Measurements from ENCODE around the gene GRAMD2B.

Gene GRAMD2B

GRCh38 chr5:126540631-126541030 is 117.4 kb downstream of the GRAMD2B start:
- no peak for DNase-seq (ENCODE audit: low read depth)

GRCh38 chr5:126542441-126542840 is 119.2 kb downstream of the GRAMD2B start:
- DNase-seq (ENCODE audit: low read depth): no peak

GRCh38 chr5:126543009-126543408 is 119.8 kb downstream of the GRAMD2B start:
- DNase-seq (ENCODE audit: low read depth): no peak

- DNase-seq (ENCODE audit: low read depth): no peak
Measured at GRCh38 chr5:126543660-126544059, 120.5 kb downstream of the GRAMD2B start.

Measured in amniotic epithelial cell (primary cell).